ENCODE results near the gene TRERF1.
"Not testable (repeated sequence)": the region's sequence is repeated elsewhere in the genome, so short reads cannot be mapped to it uniquely, and the experiment has no call there.

TRERF1 gene

DNA sequence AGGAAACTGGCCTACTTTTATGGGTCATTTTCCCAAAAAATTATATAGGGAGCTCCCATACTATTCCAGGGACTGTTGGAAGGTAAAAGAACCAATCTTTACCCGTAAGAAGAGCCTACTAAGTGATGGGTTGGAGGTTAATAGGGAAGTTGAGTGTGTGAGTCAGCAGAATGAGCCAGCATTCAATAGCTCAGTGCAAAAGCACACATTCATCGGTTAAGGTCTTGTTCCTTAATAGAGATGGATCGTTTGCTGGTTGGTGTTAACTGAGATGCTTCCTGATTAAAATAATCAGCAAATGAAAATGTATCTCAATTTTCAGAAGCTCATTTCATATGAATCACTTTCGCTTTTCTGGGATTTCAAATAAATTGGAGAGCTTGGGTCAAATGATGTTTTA, 118.8 kb downstream of the TRERF1 start:
- no peak for DNase-seq

DNA sequence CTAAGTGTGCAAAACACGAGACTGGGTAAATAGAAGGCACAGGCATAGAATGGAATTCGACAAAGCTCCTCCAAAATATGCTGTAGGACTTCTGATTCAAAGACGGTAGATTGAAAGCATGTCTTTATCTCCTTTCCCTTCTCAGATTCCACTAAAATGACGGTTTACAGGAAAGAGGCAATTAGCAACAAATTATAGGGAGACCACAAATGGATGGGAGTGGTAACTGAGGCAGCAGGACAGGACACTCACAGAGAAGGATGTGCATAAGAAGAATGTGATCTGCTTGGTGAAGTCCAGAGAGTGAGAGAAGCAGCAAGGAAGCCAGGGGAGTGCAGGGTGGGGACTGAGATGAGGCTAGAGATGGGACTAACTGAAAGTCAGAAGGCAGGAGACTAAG, 120.7 kb downstream of the TRERF1 start:
- no peak for DNase-seq

DNA sequence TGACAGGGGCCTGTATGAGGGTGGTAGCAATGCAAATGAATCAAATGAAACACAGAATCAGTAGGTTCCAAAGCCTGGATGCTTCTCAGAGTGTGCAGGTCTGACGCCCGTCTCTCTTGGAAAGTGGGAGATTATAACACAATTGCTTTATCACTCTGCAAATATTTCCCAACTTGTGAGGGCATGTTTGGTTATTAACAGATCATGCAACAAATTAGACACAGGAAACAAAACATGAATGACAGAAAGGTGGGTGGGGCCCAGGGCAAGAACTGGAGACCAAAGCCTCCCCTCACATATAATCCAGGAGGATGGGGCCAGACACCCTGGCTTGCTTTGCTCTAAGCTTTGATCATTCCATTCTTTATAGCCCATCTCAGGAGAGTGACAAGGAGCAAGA, 125.5 kb downstream of the TRERF1 start:
- DNase-seq, result peak; percentile 36

DNA sequence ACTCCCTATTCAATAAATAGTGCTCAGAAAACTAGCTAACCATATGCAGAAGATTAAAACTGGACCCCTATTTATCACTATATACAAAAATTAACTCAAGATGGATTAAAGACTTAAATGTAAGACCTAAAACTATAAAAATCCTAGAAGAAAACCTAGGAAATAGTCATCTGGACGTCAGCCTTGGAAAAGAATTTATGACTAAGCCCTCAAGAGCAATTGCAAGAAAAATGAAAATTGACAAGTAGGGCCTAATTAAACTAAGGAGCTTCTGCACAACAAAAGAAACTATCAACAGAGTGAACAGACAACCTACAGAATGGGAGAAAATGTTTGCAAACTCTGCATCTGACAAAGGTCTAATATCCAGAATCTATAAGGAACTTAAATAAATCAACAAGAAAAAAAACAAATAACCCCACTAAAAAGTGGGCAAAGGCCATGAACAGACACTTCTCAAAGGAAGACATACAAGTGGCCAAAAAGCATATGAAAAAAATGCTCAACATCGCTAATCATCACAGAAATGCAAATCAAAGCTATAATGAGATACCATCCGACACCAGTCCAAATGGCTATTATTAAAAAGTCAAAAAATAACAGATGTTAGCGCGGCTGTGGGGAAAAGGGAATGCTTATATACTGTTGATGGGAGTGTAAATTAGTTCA, 126.9 kb downstream of the TRERF1 start:
- DNase-seq, result not testable (repeated sequence)

DNA sequence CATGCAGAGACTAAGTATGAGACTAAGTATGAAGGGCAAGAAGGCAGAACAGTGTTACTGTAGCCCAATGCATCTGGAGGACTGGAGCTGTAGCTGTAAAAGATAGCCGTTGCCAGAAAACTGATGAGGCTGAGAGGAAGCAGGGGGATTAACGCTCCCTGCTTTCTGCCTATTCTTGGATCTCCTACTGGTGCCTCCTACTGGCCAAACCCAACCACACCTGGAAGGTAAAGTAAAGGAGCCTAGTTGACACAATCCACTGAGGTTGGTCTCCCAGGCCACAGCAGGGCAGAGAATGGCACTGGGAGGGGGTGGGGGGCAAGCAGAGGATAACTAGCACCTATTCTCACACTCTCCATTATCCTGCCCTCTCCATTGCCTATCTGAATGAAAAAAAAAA, 129.1 kb downstream of the TRERF1 start:
- no peak for DNase-seq

DNA sequence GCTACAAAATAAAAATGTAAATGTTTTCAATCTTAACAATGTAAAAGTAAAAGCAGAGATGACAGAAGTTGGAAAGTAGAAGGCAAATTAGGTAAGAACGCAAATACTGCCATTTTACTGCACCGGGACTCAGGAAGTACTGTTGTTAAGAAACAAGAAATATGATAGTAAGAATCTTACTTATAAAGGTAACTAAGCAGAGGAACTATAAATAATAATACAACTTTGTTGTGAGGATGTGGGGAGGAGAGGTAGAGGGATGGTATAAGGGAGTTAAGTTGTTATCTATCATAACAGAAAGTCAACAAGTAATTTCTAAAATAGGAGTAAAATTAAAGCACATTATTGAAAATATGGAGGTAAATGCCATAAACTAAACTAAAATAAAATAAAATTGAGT, 129.8 kb downstream of the TRERF1 start:
- DNase-seq, result no peak

DNA sequence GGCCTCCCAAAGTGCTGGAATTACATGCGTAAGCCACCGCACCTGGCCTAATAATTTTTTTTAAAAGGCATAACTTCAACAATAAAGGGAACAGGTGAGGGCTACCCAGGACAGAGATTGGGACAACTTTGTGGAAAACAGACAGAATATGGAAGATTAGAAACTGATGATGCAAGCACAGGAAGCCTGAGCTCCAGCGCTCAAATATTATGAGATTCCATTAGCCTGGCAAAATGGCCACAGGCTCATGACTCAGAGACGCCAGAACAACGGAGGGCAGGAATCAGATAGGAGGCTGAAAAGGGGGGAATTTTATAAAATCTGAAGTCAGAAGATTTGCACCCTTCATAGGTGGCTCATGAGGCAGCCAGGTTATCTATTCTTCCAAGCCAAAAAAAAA, 131.0 kb downstream of the TRERF1 start:
- DNase-seq, result no peak

DNA sequence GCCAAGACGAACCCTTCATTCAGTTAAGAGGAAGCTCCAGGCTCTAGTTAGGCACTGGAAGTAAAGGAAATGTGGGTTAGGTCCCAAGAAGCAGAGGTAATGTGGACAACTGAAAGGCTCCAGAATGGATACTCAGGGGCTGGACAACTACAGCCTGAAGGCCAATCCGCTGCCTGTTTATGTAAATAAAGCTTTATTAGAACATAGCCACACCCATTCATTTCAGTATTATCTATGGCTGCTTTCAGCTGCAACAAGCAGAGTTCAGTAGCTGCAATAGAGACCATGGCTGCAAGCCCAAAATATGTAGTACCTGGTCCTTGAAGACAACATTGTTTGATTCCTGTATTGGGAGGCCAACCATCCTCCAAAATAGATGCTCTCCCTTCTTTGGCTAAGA, 133.2 kb downstream of the TRERF1 start:
- DNase-seq, result no peak

DNA sequence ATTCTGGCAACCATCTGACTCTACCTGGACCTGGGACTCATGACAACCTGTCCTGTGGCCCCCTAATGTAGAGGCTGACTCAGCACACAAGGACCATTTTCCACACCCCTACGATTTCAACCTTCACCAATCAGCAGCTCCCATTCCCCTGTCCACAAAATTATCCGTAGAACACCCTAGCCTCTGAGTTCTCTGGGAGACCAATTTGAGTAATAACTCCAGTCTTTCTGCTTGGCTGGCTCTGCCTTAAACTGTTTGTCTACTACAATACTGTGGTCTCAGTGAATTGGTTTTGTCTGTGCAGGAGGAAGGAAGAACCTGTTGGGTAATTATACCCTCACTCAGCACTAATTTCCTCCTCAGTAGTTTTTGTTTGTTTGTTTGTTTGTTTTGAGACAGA, 134.7 kb downstream of the TRERF1 start:
- DNase-seq, result no peak

DNA sequence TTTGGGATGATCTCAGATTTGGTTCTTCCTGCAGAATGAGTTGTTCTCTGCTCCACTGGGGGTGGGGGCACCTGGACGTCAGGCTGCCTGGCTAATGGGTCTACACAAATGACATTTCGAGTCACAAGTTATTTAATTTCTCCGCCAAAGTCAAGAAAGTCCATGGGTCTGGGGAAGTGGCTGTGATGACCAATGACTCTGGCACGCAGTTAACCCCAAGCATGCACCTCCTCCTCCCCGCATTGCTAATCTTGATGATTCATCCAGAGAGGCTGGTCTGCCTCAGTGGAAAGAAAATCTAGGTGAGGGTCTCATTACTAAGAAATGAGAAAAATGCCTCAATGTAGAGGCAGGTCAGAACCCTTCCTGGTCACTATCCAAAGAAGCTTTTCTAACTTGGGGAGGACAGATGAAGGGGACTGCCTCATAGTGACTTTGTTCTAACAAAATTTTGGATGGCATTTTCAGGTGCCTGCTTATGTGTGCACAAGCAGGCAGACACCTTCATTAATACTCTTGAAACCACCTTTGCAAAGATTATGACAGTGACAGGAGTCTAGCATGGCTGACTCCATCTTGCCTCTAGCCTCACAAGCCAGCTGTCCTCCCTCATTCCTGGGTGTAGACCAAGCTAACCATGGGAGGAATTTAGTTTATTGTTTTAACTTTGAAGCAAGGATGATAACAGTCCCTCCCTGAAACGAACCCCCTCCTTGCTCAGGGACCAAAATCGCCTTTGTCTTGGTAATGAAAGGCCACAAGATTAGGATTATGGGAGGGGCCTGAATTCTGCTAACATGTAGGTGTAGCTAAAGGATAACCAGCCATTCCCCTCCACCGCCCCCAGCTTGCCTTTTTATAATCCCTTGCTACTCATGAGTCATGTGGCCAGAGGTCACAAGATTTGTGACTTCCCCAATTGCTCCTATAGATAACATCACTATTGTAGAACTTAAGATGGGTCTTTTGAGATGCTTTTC, 135.4 kb downstream of the TRERF1 start:
- DNase-seq, result no peak

DNA sequence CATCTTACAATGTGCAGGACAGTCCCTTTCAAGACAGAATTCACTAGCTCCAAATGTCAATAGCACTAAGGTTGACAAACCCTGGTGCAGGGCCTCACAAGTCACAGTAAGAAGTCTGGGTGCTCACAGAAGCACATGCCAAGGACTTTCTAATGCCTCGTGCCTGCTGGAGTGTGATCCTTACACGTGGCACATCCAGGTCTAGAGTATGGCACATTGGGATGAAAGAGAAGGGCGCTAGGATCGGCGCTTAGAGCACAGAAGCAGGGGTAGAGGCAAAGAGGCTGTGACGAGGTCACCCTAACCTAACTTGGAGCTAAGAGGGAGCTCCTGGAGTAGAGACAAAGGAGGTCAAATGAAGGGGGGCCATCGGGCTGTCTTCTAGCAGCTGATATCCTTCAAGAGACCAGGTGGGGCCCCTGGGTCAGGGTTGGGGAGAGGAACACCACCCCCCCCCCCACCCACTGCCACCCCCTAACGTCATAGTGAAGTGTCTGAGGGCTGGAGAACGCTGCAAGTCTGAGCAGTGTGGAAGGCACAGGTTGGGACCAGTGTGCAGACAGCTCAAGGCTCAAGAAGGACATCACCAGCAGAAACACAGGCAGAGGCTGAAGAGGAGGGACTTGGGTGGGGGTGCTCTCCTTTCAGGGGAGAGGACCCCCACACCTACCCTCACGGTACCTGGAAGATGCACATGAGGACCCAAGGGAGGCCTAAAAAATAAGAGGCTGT, 136.3 kb downstream of the TRERF1 start:
- no peak for DNase-seq

DNA sequence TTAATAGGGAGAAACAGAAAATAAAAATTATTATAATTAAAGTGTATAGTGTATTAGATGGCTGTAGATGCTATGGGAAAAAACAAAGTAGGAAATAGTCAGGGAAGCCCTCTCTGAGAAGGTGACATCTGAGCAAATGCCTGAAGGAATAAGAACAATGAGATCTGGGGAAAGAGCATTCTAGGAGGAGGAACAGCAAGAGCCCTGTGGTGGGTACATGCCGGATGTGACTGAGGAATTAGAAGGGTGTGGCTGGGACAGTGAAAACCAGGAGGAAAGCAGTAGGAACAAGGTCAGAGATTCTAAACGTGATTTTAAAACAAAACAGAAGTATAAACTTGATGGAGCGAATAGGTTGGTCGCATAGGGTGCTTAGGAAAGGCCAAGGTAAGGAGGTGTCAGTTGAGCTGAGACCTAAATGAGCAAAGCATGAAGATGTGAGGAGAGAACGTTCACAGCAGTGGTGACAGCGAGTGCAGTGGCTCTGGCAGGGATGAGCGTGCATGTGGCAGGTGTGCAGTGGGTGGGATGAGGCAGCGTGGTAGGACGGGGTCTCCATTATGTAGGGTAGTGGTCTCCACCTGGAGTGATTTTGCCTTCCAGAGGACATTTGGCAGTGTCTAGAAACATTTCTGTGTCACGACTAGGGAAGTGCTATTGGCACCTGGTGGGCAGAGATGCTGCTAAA, 137.0 kb downstream of the TRERF1 start:
- DNase-seq, result no peak

DNA sequence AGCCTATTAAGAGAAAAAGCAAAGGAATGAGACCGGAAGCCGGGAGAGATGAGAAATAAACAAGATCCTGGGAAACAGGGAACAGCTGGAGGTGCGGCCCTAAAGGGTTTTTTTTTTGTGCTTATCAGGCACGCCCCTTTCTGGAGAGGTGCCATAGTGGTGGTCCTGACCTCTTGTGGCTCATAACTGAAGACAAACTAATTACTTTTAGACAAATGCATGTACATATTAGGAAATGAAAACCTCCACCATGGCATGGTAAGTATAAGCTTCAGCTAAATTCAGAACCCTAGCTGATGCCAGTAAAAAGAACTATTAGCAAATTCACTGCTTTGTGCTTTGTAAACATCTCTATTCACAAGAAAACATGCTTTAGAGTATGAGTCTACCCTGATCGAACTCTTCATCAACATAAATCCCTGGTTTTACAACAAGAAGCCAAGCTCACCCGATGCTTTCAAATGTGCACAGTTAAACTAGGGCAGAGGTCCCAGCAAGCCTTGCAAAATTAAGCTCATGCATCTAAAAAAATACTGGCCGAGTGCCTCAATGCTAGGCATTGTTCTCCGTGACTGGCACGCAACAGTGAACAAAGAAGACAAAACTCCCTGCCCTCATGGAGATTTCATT, 137.7 kb downstream of the TRERF1 start:
- DNase-seq, result peak; percentile 19

DNA sequence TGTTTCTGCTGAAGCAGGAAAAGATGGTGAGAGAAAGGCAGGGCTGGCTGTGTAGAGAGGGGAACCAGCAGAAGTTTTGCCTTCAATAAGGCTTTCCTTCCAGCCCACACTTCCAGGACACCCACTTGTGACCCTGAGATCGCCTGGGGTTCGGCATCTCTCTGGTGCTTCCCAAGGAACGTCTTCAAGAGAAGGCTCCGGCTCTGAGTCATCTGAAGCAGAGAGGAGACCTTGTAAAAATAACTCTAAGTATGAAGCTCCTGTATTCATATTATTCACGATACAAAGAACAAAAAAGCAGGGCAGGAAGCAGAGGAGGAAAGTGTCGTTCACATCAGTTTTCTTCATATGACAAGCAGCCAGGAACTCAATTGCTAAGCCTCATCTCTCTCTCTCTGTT, 138.7 kb downstream of the TRERF1 start:
- no peak for DNase-seq

DNA sequence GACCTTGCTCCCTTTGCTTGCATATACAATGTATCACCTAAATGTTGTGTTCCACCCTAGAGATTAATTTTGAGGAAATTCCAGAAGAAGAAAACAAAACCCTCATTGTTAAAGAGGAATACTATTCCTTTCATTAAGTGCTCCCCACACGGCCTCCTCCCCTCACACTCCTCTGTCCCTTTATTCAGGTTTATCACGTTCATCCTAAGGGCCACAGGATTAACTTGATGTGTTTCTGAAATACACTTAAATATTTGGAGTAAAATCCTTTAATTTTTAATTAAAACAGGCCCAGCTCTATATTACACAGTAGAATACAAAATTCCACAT, 144.6 kb downstream of the TRERF1 start:
- DNase-seq, result no peak

DNA sequence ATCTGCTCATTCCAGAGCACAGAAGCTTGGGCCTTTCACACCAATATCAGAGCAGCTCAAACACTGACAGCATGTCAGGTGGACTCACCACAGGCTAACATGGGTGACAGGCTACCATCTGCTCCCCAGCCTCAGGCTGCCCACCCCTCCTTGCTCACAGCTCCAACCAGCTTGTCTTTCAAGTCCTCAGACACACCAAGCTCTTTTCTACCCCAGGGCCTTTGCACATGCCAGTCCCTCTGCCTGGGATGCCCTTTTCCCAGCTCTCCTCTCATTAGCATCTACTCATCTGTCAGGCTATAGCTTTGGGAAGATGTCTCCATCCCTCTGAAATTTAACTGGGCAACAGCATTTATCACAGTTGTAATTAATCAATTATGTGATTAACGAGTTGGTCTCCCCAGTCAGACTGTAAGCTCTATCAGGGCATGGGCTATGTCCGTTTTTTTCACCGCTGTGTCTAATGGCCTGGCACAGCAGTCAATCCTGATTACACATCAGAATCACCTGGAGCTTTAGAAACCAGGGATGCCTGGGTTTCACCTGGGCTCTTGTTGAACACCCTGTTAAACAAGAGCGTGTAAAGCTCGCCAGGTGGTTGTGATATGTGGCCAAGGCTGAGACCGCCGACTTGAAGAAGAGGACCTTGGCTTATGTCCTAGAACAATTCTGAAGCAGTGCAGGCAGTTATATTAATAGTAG, 145.1 kb downstream of the TRERF1 start:
- DNase-seq, result no peak

DNA sequence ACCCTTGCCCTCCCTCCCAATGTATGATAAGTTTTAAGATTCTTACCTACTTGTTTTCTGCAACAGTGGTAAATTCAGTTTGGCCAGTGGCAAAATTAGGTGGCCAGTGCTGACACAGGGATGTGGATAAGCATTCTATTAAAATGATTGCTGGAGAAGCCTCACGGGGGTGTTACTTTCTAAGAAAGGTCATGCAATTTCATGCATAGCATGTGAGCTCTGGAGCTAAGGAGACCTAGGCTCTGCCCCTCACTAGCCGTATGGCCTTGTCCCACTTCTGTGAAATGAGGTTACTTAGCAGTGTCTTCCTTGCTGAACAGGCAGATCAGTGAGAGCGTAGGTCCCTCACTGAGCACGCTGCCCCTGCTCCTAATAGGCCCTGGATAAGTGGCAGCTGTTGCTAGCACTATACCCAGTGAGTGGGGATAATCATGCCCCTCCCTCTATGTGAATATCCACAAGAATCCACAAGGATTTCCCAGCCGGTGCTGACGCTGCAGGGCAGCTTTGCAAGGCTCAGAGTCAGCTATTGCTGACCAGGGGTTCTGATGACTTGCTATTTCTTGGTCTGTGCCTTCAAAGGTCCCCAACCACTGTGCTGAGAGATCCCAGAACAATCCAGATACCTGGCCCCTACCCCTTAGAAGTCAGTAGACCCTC, 147.5 kb downstream of the TRERF1 start:
- no peak for DNase-seq

DNA sequence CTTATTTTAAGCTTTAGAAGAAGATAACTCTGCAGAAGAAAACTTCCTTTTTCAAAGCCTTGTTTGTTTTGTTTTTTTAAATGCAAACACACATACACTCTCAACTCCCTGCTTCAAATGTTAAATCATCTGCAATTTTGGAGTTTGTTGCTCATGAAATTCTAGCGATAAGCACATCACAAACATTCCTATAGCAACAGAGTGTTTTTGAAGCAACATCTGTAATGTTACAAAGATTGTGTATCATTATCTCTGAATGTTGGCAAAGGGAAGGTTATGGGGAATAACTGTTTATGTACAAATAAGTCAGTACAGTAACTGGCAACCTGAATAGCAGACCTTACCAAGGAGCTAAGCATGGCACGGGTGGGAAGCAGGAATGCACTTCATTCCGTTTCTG, 149.3 kb downstream of the TRERF1 start:
- no peak for DNase-seq

DNA sequence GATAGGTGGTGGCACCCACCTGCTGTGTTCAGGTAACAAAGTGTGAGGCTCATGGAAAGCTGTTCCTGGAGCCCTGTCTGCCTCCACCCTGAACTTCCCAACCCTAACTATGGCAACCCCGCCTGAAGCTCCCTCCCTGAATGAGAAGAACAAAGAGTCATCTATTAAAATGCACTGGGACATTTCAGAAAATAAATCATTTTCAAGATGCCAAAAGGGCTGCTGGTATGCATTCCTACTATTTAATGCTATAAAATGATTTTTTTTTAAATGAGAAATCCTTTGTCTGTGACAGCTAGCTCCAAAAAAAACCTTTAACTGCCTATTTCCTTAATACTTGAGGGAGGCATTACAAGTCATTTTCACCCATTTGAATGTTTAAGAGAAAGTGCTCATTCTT, 149.7 kb downstream of the TRERF1 start:
- no peak for DNase-seq

DNA sequence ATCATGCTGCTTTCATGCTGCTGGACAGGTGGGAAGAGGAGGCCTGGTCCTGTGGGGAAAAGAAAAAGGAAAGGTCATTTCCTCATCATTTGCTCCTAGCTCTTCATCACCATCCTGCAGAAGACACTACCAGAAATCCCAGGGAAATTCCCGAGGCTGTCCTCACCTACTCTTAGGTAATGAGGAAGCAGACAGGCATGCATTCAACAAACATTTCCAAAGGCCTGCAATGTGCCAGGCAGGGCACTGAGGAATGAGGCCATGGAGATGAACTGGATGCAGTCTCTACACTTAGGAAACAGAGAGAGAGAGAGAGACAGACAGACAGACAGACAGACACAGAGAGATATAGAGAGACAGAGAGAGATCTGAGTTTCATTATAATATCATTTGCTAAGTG, 151.0 kb downstream of the TRERF1 start:
- DNase-seq, result no peak

DNA sequence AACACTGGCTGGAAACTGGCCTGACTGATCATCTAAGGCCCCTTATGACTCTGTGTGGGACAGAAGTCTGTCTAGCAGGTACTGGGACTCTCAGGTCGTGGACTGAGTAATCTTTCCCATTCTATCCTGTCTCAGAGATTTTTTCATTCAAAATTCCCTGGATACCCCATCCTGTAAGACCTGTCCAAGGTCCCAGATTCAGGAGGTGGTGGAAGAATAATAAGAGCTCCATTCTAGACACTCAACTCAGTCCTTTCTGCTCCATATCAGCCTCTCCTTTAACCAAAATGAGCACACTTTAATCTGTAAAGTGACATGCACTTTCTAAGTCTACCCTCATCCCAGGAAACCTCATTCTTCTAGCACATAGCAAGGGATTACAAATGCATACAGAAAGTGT, 151.5 kb downstream of the TRERF1 start:
- DNase-seq, result no peak

DNA sequence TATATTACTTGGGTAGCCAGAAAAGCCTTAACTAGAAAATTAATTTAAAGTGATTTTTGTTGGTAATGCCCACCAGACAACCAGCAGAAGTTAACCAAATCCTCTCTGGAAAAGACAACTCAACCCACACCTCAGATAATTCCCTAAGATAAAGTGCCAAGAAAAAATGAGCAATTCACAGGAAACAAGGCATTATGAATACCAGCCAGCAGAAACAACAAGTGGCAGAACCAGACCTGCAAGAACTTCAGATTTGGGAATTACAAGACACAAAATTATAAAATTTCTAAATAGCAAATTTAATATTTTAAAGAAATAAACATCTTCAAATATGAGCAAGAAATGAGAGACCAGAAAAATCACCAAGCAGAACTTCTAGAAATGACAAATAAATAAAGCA, 154.1 kb downstream of the TRERF1 start:
- DNase-seq, result no peak
